AG20443 (cell line): ENCODE measurements around the gene IL1RN.
A peak's percentile ranks its signal among the peaks of the same experiment; 100 is the strongest.

Source experiments
- DNase-seq: peaks from one replicate; pipeline ENCODE4 v3.0.0; 2012; ENCODE audit warnings: low spot score, mixed read lengths

The IL1RN gene

DNA sequence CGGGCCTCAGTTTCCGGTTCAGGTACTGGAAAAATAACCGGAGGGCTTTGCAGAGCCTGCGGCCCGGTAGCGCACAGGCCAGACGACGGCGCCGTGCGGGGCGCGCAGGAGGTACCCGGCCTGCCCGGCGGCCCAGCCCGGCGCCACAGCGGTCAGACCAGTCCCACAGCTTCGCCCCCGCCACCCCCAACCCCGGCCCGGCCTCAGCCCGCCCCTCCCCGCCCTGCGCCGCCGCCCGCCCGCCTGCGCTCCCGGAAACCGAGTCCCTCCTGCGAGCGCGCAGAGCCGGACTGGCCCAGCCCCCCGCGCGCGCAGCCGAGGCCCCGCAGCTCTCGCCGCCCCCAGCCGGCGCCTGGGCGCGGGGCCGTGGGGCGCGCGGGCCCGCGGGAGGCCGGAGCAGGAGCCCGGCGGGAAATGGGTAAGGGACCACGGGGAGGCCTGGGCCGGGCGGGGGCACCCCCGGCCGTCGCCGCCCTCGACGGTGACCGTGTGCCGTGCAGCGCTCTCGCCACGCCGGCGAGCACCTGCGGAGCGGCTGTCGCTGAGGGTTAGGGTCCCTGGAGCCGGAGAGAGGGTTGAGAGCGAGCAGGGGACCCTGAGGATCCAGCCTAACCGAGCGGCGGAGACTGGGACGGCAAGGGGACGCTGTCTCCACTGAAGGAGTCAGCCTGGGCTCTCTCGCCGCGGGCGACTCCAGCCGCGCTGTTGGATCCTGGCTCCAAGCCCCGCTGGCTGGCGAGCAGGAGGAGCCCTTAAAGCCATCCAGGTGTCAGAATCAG, 29.9 kb downstream of the IL1RN start:
- DNase-seq: peak; percentile 68

DNA sequence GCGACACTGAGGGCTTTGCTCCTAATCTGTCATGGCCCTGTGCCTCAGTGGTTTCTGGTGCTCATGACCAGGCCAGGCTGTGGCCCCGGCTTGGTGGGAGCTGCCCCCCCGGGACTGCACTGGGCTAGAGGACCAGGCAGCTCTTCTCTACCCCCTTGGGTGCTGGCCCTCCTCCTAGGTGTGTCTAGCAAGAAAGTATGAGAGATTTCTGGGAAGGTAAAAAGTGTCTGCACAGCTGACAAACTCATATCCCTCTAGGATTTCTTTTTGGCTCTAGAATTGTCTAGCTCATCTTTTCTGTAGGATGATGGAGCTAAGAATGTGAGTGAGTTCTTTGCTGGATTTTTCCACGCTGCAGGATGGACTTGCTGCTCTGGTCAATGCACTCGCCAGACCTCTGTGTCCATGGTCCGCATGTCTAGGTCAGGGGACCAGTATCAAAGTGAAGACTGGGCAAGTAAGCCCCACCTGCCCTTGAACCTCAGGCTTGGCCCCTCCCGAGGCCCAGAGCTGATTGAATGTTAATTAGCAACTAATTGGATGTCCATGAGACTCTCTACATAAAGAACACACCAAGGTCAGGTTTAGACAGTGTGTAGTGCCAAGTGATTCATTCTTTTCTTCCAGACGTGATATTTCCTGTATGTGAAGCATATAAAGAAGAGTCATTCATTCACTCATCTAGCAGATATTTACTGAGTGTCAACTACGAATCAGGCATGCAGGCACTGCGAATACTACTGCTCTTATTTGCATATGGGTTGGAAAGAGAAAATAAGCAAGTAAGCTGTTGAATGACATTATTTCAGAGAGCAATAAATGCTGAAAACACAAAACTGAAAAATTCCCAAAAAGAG, 30.7 kb downstream of the IL1RN start:
- DNase-seq: peak; percentile 31

DNA sequence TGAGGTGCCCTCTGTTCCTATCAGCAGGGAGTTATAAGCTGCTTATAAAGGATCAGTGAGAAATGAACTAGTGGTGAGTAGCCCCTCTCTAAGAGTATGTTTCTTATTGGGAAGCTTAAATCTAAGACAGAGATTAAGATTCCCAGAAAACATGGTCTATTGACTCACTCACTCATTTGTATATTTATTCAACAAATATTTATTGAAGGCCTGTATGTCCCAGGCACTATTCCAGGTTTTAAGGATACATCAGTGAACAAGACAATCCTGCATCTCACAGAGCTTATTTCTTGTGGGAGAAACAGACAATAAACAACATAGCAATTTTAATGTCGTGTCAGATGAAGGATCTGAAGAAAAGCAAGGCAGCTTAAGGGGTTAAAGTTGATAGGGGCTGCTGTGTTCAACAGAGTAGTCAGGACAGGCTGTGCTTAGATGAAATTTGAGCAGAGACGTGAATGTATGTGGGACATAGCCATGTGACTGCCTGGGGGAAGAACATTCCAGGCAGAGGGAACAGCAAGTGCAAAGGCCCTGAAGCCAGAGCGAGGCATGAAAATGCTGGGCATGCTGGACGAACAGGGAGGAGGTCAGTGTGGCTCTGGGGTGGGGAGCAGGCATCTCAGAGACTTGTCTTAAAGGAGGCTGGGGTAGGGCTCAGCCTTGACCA, 31.6 kb downstream of the IL1RN start:
- no peak for DNase-seq

DNA sequence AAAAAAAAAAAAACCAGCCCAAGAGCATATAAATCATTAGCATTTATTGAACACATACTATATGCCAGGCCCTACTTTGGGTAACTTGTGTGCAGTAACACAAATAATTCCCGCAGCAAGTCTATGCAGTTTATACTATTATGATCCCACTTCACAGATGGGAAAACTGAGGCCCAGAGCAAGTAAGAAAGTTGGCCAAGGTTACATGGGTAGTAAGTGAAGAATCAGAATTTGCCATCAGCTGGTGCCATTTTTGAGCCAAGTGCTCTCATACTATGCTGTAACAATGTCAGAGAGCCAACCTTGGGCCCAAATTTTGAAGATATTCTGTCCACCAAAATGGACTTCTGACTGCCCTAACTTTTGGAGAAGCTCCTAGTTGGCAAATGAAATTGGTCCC, 32.9 kb downstream of the IL1RN start:
- no peak for DNase-seq

DNA sequence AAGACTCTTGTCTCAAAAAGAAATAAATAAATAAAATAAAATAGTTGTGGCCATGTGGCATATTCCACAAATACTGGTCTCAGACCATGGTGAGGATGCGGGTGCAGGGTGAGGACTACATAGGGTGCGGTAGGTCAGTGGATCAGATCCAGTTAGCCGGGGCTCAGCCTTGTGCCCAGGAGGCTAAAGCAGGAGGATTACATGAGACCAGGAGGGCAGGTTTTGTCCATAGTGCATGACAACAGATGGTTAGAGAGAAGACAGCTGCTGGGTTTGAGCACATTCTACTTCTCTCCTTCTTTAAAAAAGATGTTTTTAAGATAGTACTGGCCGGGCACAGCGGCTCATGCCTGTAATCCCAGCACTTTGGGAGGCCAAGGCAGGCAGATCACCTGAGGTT, 33.6 kb downstream of the IL1RN start:
- DNase-seq: no peak

DNA sequence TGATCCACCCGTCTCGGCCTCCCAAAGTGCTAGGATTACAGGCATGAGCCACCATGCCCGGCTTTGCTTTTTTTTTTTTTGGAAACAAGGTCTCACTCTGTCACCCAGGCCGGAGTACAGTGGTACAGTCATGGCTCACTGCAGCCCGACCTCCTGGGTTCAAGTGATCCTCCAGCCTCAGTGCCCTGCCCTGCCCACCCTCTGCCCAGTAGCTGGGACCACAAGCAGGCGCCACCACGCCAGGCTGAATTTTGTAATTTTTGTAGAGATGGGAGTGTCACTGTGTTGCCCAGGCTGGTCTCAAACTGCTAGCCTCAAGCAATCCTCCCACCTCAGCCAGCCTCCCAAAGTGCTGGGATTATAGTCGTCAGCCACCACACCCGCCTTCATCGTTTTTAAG, 34.8 kb downstream of the IL1RN start:
- DNase-seq: no peak

- DNase-seq: no peak
These were observed 35.5 kb downstream of the IL1RN start for GRCh38 chr2:113162869-113163268.

GRCh38 chr2:113164215-113164929, 37.0 kb downstream of the IL1RN start:
- DNase-seq: peak; percentile 2

DNA sequence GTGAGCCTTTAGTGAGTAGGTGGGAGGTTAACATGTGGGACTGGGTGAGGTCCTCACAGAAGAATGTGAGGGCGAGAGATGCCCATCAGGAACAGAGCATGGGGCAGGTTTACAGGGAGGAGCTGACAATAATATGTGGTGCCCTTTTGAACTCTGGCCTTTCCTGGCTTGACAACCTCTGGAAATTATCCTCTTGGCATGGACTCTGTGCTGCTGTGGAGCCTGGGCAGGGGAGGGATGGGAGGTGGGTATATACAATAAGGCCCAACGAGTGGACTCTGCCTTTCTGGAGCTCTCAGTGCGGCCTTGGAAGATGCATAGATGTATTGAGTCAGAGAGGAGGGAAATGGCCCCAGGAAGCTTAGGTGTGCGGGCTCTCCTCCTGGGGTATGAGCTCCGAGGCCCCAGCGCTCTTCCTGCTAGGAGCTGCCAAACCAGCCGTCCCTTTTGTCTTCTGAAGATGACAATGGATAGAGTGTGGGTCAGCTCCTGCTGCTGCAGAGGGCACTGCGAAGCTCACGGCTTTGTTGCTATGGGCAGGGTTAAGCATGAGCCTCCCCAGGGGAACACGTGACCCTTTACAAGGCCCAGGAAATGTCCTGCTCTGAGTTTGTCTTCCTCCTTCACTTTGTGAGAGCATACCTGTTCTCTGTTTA, 37.7 kb downstream of the IL1RN start:
- no peak for DNase-seq

DNA sequence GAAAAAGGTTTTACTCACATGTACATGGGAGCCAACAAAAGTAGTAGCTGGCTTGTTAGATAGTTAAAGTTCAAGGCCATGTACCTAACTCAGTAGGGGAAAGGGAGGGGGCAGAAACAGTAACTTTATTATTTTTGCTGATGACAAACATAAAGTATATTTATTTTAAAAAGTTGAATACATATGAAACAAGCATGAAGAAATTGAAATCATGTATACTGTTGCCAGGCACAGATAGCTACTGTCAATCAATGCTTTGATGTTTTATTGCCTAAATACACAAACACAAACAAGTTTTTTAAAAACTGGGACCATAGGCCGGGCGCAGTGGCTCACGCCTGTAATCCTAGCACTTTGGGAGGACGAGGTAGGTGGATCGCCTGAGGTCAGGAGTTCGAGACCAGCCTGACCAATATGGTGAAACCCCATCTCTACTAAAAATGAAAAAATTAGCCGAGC, 38.8 kb downstream of the IL1RN start:
- no peak for DNase-seq

- DNase-seq: peak; percentile 56
These were observed 39.9 kb downstream of the IL1RN start for GRCh38 chr2:113167115-113167932.

GRCh38 chr2:113167962-113168340, 40.6 kb downstream of the IL1RN start:
- no peak for DNase-seq

DNA sequence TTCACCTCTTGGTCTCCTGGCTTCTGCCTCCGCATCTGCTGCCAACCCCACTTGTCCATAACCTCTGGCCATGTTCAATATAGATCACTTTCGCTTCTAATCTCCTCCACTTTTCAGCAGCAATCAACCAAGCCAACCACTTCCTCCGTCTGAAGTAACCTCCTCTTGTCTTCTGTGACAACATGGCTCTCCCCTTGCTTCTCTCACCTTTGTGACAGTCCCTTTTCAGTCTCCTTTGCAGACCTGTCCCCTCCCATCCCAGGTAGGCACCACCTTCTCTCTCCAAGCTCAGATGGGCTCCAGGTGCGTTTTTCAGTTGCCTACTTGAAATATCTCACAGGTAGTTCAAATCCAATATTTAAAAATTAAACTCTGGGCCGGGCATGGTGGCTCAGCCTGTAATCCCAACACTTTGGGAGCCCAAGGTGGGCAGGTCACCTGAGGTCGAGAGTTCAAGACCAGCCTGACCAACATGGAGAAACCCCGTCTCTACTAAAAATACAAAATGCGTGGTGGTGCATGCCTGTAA, 41.7 kb downstream of the IL1RN start:
- no peak for DNase-seq

- DNase-seq: no peak
These were observed 42.2 kb downstream of the IL1RN start for GRCh38 chr2:113169586-113169985.

DNA sequence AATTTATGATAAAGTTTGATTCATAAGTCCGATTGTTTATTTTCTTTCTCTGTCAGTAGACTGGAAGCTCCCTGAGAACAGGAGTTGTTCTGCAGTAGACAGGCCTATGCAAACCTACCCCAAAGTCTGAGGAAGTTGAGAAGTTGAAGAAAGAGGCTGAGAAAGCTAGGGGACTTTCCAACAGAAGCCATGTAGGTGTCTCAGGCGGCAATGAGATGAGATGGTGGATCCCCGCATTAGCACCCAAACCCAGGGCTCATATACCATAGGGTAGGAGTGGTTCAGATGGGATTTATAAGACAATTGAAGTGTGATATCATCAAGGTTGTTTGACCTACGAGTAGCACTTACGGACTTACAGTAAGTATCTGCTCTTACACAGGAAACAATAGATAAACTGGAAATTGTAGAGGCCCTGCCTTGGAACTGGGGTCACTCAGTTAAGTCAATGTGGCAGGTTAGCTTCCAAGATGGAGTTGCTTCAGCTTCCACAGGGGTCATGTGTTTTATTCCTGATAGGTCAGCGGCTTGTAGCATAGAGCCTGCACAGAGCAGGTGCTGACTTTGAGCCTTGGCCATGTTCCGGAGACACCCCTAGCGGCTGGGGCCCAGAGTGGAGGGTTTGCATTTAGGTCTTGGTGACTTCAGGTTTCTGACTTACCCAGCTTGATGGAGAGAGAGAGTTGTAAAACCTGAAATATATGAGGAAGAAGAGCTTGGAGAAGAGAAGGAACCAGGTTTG, 44.1 kb downstream of the IL1RN start:
- DNase-seq: no peak

DNA sequence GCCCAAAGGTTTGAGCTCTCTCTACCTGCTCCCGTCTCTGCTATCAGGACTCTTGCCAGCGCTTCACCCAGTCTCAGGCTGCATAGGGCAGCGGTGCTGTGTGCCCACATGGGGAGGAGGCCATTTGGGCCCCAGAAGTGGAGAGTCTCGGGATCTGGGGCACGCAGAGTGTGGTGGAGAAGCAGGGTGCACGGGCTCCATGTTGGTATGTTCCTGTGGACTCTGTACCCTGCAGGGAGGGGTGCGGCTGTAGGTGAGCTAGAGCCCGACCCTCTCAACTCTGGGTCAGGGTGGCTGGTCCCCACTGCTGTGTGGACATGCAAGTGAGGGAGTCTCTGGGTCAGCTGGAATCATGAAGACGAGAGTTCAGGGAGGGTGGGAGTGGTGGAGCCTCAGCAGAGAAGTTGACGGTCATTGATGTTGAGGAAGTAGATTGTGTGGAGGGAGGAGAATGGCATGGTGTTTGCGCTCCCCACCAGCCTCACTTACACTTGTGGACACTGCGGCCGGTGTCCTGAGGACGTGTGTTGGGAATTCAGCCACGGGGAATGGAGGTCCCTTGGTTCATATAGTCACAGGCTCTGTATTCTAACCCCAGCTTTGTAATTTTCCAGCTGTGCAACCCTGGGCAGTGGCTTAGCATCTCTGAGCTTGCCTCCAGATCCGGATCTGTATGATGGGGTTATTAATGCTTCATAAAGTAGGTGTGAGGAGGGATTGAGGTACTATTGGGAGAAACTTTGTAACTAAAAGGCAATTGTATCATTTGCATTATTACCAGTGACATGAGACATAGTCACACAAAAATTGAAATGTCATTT, 45.5 kb downstream of the IL1RN start:
- DNase-seq: no peak

DNA sequence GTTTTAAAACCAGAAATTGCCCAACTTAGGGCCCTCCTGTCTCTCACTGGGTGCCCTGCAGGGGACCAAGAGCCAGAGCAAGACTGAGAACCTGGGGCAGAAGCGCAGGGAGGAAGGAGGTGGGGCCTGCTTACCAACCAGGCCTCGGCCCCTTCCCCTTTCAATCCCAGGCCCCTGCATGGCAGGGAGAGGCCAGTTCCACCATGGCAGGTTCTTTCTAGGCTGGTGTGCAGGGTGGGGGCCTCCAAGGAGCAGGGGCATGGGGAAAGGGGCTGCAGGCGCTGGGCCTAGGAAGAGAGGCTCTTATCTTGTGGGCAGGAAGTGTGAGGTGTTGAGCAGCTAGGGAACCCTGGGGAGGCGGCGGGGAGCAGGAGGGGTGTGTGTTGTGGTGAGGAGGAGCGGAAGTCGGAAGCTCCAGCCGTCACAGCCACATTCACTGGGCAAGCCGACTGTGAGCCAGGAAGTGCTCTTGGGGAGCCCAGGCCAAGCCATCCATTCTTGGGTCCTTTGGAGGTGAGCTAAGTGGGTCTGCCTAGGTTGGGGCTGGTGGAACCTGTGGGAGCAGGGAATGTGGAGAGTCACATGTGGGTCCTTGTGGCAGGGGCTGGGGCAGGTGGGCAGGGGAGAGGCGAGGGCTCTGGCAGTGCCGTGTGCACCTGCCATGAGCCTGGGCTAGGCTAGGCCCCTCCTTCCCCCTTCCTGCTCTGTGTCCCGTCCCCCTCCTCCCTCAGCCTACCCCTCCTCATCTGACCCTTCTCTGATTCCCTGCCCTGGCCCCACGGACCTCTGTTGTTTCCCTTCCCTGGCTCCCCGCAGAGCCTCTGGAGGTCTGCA, 46.4 kb downstream of the IL1RN start, which contains the start of gene PSD4:
TSS of gene PSD4 (plus strand) at position 430 of the 834 bp plus-strand sequence. CDS start 8,486 bp downstream, outside the sequence.
- DNase-seq: no peak

GRCh38 chr2:113174376-113174750, 47.0 kb downstream of the IL1RN start:
- DNase-seq: no peak
